SIG-M5 treated with dmso at 0.1 percent for 504 hours (cell line): ENCODE measurements around the gene SLC9A3.
"Not testable (repeated sequence)": the region's sequence is repeated elsewhere in the genome, so short reads cannot be mapped to it uniquely, and the experiment has no call there.

Experiments used
- DNase-seq: peaks from one replicate; lab custom pipeline; 2025; ENCODE audit not compliant: unreplicated experiment; lab: John Stamatoyannopoulos, UW

The SLC9A3 gene

DNA sequence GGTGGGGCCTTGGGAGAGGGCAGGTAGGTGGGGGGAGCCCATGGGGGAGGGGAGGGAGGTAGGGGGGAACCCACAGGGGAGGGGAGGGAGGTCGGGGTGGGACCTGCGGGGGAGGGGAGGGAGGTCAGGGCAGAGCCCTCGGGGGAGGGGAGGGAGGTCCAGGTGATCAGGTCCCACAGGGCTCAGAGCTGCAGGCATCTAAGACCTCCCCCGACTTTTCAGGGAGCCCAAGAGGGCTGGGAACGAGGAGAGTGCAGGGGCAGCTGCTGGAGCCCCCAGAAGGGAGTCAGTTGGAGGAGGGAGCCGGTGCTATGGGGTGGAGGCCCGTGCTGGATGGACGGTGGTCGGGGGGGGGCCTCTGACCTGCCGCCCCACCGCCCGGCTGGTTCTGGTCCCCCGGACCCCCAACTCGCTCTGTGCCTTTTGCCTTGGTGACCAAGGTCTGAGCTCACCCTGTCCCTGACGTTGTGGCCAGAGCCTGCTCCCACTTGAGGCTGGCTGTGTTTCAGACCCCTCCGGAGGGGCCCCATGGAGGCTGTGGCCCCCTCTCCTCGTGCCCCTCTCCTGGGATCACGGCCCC is 31.8 kb downstream of the SLC9A3 start:
- DNase-seq, result no peak

DNA sequence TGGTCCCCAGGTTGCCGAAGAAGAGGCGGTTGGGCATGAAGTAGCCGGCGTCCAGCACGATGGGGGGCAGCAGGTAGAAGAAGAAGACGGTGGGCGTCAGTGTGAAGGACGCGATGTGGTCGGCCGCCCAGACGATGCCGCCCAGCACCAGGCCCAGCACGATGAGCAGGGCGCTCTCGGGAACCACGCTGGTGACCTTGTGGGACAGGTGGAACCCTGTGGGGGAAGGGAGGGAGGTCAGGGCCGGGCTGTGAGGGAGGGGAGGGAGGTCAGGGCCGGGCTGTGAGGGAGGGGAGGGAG is 32.4 kb downstream of the SLC9A3 start:
- no peak for DNase-seq

- no peak for DNase-seq
Observed at GRCh38 chr5:491119-491855, 33.0 kb downstream of the SLC9A3 start.

DNA sequence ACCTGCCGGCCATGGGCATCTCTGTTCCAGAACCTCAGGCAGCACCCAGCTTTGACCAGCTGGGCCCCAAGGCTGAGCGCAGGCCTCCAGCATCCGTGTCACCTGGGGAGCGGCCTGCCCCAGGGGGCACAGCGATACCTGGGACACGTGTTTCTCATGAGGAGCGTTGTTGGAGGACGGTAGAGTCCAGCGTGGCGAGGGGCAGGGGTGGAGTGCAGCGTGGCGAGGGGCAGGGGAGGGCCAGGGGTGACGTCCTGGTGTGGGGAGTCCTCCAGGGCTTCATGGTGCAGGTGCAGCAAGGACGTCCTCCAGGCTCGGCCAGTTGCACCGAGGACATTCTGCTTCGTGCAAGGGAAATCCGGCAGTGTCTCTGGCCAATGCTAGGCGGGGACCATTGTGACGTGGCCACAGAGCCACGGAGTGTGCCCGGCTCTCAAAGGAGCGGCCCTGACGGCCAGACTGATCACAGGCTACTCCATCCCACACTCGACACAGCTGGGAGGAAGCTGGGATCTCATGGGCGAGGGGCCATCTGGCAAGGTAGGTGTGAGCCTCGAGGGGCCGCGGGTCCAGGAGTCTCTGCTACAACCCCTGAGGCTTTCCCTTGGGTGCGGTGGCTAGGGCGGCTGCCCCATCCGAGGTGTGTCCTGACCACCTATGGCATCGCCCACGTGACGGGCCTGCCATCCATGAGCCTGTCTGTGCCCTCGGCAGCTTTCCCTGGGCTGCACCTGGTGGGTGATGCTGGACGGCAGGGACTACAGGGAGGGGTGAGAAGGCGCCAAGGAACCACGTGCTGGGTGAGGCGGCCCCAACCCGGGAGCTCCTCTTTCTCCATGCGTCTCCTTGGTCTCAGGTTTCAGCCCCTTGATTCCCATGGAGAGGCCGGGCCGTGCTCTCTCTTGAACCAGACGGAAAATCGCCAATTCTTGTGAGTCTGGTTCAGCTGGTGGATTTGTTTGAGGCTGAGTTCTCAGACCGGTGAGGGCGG is 33.8 kb downstream of the SLC9A3 start:
- no peak for DNase-seq

DNA sequence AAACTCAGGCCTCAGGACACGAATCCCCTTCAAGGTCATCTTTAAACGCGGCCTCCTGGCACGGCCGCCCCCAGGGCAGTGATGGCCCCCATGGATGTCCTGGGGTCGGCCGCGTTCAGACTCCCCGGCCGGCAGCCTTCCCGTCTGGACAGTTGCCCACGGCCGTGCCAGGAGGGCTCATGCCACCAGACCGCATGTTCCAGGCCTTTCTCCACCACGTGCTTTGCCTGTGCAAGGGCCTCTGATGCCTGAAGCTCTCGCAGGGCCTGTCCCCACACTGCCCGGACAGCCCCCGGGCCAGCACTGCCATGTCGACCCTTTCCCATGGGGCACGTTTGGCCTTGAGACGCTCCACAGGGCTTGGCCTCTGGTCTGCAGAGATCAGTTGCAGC is 34.6 kb downstream of the SLC9A3 start:
- no peak for DNase-seq

- no peak for DNase-seq
Observed at GRCh38 chr5:488744-489688, 35.2 kb downstream of the SLC9A3 start.

DNA sequence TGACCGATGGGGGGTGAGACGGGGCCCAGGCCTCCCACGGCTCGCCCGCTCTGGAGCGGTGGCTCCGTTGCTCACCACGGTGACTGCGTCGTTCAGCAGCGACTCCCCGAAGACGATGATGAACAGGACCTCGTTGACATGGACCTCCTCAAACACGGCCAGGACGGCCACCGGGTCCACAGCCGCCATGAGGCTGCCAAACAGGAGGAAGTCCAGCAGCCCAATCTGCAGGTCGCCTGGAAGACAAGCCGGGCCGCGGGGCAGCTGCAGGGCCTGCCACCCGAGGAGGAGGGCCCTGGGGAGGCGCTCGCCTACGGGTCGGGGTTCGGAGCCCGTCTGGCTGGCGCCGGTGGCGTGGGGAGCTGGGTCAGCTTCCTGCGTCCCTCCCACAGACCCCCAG is 36.0 kb downstream of the SLC9A3 start:
- no peak for DNase-seq

DNA sequence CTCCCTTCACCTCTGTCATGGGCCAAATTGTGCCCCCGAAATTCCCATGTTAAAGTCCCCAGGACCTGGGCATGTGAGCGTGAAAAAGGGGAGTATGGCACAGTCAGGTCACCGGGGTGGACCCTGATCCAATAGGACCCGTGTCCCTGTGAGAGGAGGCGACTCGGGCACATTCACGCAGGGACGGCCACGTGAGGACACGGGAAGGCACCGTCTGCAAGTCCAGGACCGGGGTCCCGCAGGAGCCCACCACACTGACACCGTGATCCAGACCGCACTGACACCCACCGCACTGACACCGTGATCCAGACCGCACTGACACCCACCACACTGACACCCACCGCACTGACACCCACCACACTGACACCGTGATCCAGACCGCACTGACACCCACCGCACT is 37.7 kb downstream of the SLC9A3 start:
- DNase-seq, result not testable (repeated sequence)

DNA sequence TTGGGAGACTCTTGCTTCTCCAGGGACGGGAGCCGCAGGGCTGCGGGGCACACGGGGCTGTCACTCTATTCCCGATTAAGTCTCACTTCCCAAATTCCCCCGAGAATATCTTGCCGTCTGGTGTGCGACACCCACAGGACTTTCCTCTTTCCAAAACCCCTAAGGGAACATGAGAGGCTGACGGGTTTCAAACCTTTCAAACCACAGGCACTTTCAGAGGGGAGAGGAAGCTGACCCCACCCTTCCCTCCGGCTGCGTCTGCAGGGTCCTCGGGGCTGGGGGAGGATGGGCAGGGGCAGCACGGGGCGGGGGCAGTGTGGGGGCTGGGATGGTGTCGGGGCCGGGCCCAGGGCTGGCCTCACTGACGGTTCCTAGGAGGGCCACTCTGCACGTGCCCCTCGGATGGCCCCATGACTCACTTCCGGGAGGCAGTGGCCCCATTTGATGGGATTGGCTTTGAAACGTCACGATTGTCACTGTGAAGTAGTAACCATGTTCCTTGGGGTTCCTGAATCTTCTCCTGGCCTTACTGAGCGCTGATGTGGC is 38.2 kb downstream of the SLC9A3 start:
- peak; percentile 38 for DNase-seq

DNA sequence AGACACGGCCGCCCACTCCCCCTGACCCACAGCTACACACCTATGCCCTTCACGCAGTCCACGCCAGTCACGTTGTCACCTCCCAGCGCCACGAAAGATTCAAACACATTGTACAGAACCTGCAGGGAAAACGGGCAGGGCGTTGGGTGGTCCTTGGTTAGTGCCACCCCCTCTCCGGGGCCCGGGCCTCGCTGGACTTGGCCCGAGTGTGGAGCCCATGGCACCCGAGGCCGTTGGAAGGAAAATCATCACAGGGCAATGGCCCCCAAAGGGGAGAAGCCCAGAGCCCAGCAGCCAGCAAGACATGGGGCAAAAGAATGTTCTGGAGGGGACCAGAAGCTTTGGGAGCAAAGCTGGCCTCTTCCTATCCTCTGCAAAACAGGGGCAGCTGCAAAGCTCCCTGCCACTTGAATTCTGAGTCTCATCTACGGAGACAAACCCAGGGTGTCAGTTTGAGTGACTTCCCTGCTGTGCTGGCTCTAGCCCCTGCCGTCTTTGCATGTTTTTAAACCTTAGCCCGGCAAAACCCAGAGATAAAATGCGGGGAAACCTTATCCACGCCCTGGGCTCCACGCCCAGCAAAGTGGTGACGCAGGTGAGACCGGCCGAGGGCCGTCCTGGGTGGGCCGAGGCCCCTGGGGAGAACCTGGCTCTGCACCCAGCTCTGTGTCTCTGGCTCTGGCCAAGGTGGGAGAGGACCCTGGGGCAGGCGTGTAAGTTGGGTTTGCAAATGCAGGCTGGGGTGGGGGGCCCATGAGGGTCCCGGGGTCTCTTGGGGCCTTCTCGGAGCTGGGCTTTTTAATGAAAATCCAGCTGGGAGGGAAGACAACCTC is 38.9 kb downstream of the SLC9A3 start:
- no peak for DNase-seq

GRCh38 chr5:484556-484955 is 39.7 kb downstream of the SLC9A3 start:
- DNase-seq, result no peak

DNA sequence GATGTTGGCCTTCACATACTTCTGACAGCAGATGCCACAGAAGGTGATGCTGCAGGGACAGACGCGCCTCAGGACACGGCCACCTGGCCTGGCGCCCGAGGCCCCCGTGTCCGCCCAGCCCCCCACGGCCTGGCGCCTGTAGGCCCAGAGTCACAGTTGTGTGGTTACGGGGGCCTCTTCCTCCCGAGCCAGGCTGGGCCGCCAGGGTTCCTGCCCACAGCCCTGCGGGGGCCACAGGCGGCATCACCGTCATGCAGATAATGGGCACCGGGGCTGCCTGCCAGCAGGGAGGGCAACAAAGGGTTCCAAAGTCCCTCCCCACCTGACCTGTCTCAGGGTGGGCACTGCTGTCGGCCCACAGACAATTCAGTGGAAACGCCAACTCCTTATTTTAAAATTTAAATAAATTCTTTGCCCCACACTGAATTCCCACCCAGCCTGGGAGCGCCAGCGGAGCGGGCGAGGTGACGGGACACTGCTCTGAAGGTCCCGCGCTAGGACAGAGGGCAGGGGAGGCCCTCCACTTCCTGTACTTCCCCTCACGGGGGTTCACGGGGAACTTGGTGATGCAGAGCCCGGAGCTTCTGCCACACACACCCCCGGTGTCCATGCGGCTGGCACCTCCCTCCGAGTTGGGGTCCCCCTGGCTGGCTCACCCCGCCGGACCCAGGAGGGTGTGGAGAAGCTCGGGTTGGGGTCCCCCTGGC is 40.7 kb downstream of the SLC9A3 start:
- DNase-seq, result no peak

GRCh38 chr5:483011-483410 is 41.2 kb downstream of the SLC9A3 start:
- no peak for DNase-seq

- no peak for DNase-seq
Observed at GRCh38 chr5:482506-482905, 41.7 kb downstream of the SLC9A3 start.

DNA sequence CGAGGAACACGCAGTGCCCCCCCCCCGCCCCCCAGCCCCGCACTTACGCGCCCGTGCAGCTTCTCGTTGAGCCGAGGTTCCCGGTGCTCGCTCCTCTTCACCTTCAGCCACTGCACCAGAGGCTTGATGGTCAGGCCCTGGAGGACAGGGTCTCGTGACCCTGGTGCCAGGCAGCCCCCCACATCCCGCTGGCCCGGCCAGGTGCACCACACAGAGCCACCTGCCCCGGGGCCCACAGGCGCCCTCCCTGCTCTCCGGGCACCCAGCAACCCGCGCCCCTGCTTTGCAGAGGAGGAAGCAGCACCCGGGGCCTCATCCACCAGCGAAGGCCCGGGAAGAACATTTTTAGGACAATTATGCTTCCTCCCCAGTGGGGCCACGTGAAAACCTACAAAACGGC is 42.2 kb downstream of the SLC9A3 start:
- no peak for DNase-seq

- no peak for DNase-seq
Observed at GRCh38 chr5:481347-481746, 42.9 kb downstream of the SLC9A3 start.

- DNase-seq, result no peak
Observed at GRCh38 chr5:479566-480319, 44.5 kb downstream of the SLC9A3 start.

DNA sequence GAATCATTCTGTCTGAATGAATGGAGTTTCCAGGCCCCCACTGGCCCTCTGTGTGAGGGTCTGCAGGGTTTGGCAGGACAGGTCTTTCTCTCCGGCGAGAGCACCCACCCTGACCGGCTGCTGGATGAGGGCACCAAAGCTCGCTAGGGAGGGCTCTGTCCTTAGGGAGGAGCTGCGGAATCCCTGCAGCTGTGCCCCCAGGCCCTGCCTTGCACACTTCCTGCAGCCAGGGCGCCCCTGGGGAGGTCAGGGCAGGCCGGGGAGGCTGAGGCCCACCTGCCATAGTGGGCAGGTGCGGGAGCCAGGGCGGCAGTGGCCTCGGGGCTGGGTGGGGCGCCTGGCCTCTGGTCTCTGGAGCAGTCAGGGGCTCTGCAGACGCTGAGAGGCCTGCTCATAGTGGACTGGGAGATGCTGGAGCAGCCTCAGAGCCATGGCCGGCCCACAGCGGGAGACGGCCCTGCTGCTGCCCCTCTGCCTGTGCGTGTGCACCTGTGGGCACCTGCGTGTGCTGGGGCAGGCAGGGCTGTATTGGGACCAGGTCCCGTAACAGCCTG is 45.2 kb downstream of the SLC9A3 start:
- DNase-seq, result no peak
